Measurements from ENCODE around the gene ZNRD2.

Gene ZNRD2

GRCh38 chr11:65612691-65613090 lies 42.4 kb downstream of the ZNRD2 start:
- Mint-ChIP-seq H3K27me3 (ENCODE audit: low read depth, poor library complexity) (peaks cover 9% of the 10 kb centered on the region), H3K4me1 (peaks cover 51% of the 10 kb centered on the region), H3K36me3 (ENCODE audit: low read depth) (peaks cover 30% of the 10 kb centered on the region), H3K9me3 (no peaks in the 10 kb centered on the region), H3K27ac (no peak overlapping the region), H3K4me3 (peak overlapping the region; percentile 82)
- no peak for TF ChIP-seq CTCF (IDR thresholded peaks at IDR 0.05)
- DNase-seq: no peak

- Mint-ChIP-seq H3K27me3 (ENCODE audit: low read depth, poor library complexity) (peaks cover 9% of the 10 kb centered on the region), H3K4me3 (peak overlapping the region; percentile 82), H3K4me1 (peaks cover 51% of the 10 kb centered on the region), H3K36me3 (ENCODE audit: low read depth) (peaks cover 26% of the 10 kb centered on the region), H3K9me3 (no peaks in the 10 kb centered on the region), H3K27ac (no peak overlapping the region)
- TF ChIP-seq CTCF (IDR thresholded peaks at IDR 0.05): no peak
- no peak for DNase-seq
These were observed 43.0 kb downstream of the ZNRD2 start for GRCh38 chr11:65613091-65613928.

GRCh38 chr11:65615229-65615949 lies 45.1 kb downstream of the ZNRD2 start, which contains the start of gene PCNX3:
Gene PCNX3, plus strand, starts transcription at chr11:65615776. Its CDS starts 536 bp downstream, at chr11:65616312.
- Mint-ChIP-seq H3K4me1 (peaks cover 39% of the 10 kb centered on the region), H3K9me3 (no peaks in the 10 kb centered on the region), H3K4me3 (peak within 1 kb of the TSS; percentile 96), H3K36me3 (ENCODE audit: low read depth) (peaks cover 13% of the 10 kb centered on the region), H3K27me3 (ENCODE audit: low read depth, poor library complexity) (peaks cover 3% of the 10 kb centered on the region), H3K27ac (peak within 1 kb of the TSS; percentile 98)
- DNase-seq: peak; percentile 99
- no peak for TF ChIP-seq CTCF (IDR thresholded peaks at IDR 0.05)

GRCh38 chr11:65615950-65616574 lies 45.8 kb downstream of the ZNRD2 start:
- Mint-ChIP-seq H3K27me3 (ENCODE audit: low read depth, poor library complexity) (no peaks in the 10 kb centered on the region), H3K27ac (peak overlapping the region; percentile 98), H3K4me1 (peaks cover 33% of the 10 kb centered on the region), H3K36me3 (ENCODE audit: low read depth) (peaks cover 9% of the 10 kb centered on the region), H3K9me3 (no peaks in the 10 kb centered on the region), H3K4me3 (peak overlapping the region; percentile 96)
- DNase-seq: peak; percentile 79
- TF ChIP-seq CTCF (IDR thresholded peaks at IDR 0.05): no peak

- peak overlapping the region; percentile 96 for H3K4me3 Mint-ChIP-seq
- H3K4me1 Mint-ChIP-seq: peaks cover 28% of the 10 kb centered on the region
- H3K9me3 Mint-ChIP-seq: no peaks in the 10 kb centered on the region
- no peak for DNase-seq
- no peak for TF ChIP-seq CTCF (IDR thresholded peaks at IDR 0.05)
- peak overlapping the region; percentile 98 for H3K27ac Mint-ChIP-seq
- no peaks in the 10 kb centered on the region for H3K27me3 Mint-ChIP-seq (ENCODE audit: low read depth, poor library complexity)
- peaks cover 10% of the 10 kb centered on the region for H3K36me3 Mint-ChIP-seq (ENCODE audit: low read depth)
These were observed 46.3 kb downstream of the ZNRD2 start for GRCh38 chr11:65616575-65617001.
